H1 (cell line): Measurements from ENCODE around the gene GUCY1A2. TPM values are rescaled to one million over a fixed set of nuclear protein-coding genes. Genes with fewer than 3 reads are reported as not detected.

Source experiments
- CTCF ChIA-PET: fragments of 300-600 bp; sonication (Branson Sonifier 250); formaldehyde crosslinking; loops from one replicate; lab custom pipeline; 2021; ENCODE audit not compliant: partially characterized antibody; lab: Charles Lee
- POLR2A ChIA-PET: fragments of 300-600 bp; sonication (Branson Sonifier 250); formaldehyde crosslinking; loops from one replicate; lab custom pipeline; 2021; ENCODE audit warnings: inconsistent platforms; ENCODE audit not compliant: partially characterized antibody; lab: Charles Lee
- DNase-seq, 2 experiments: peaks; one replicate each; pipeline versions ENCODE4 v3.0.0 to v3.0.0-alpha.2; 2010 to 2022; ENCODE audit warnings: low spot score in 2 of 2, low read depth in 1 of 2, mixed read lengths in 1 of 2
- FAIRE-seq: peaks from 2 replicates; lab custom pipeline; 2011; peaks lifted over from hg19 to GRCh38; lab: Jason Lieb, UNC
- H2AFZ ChIP-seq: 2 replicates; pipeline ENCODE4 v1.8.1; 2012; ENCODE audit warnings: low read length, inconsistent platforms
- H2AK5ac ChIP-seq: 2 replicates; pipeline ENCODE4 v1.6.1; 2013; ENCODE audit warnings: low read depth, low read length
- H2BK120ac ChIP-seq: replicated peaks from 2 replicates; pipeline ENCODE3; 2013; ENCODE audit warnings: low read depth, low read length, inconsistent platforms
- H2BK12ac ChIP-seq: 2 replicates; pipeline ENCODE4 v1.6.1; 2013; ENCODE audit warnings: low read depth, low read length
- H2BK15ac ChIP-seq: 2 replicates; pipeline ENCODE4 v1.6.1; 2013; ENCODE audit warnings: low read length
- H2BK20ac ChIP-seq: 2 replicates; pipeline ENCODE4 v1.6.1; 2013; ENCODE audit warnings: low read length
- H2BK5ac ChIP-seq: 2 replicates; pipeline ENCODE4 v1.6.1; 2013; ENCODE audit warnings: low read depth, low read length
- H3K14ac ChIP-seq: 2 replicates; pipeline ENCODE4 v1.6.1; 2013; ENCODE audit warnings: inconsistent platforms; ENCODE audit not compliant: insufficient read length
- H3K18ac ChIP-seq: 2 replicates; pipeline ENCODE4 v1.6.1; 2013; ENCODE audit warnings: low read length; ENCODE audit errors: extremely low read depth
- H3K23ac ChIP-seq: 2 replicates; pipeline ENCODE4 v1.6.1; 2013; ENCODE audit warnings: inconsistent platforms; ENCODE audit not compliant: insufficient read length
- H3K23me2 ChIP-seq: 2 replicates; pipeline ENCODE4 v1.6.1; 2013; ENCODE audit warnings: low read depth, low read length
- H3K27ac ChIP-seq: 2 replicates; pipeline ENCODE4 v1.6.1; 2011; ENCODE audit warnings: low read depth, low read length, inconsistent platforms
- H3K27me3 ChIP-seq, 4 experiments: replicated peaks in 1 of 4; 1 replicate in 1 of 4; 2 replicates in 3 of 4; pipeline versions ENCODE4 v1.6.1 to v1.8.1; 2011 to 2013; ENCODE audit warnings: low read length in 3 of 4, mild to moderate bottlenecking in 3 of 4, inconsistent platforms in 2 of 4, mixed read lengths in 2 of 4, moderate library complexity in 1 of 4; ENCODE audit not compliant: control insufficient read depth in 3 of 4, insufficient read depth in 3 of 4; ENCODE audit errors: extremely low read depth in 1 of 4
- H3K36me3 ChIP-seq, 4 experiments: 2 replicates each; pipeline versions ENCODE4 v1.6.1 to v1.8.1; 2011 to 2013; ENCODE audit warnings: mild to moderate bottlenecking in 4 of 4, low read length in 3 of 4, moderate library complexity in 2 of 4, control low read depth in 1 of 4, inconsistent platforms in 1 of 4; ENCODE audit not compliant: insufficient read depth in 4 of 4, control insufficient read depth in 2 of 4
- H3K4ac ChIP-seq: replicated peaks from 2 replicates; pipeline ENCODE3; 2013; ENCODE audit warnings: low read length, low read depth, mixed read lengths, inconsistent platforms; ENCODE audit not compliant: insufficient read length
- H3K4me1 ChIP-seq, 4 experiments: replicated peaks in 1 of 4; 1 replicate in 1 of 4; 2 replicates in 3 of 4; pipeline versions ENCODE4 v1.6.1 to v1.8.1; 2011 to 2013; ENCODE audit warnings: low read length in 3 of 4, inconsistent platforms in 2 of 4, mixed read lengths in 1 of 4; ENCODE audit not compliant: insufficient read depth in 4 of 4, control insufficient read depth in 3 of 4
- H3K4me2 ChIP-seq, 2 experiments: 2 replicates each; pipeline versions ENCODE4 v1.6.1 to v1.8.1; 2011 to 2013; ENCODE audit warnings: low read depth in 2 of 2, low read length in 2 of 2, control low read depth in 1 of 2, inconsistent platforms in 1 of 2, mild to moderate bottlenecking in 1 of 2; ENCODE audit not compliant: insufficient read depth in 1 of 2
- H3K4me3 ChIP-seq, 4 experiments: fragments of 200-600, 300-600 bp in 1 of 4; sonication (generic), shearing (Covaris generic), sonication (Bioruptor Twin) in 1 of 4; 2 replicates each; pipeline versions ENCODE4 v1.5.1 to v1.8.1; 2011 to 2016; ENCODE audit warnings: low read length in 4 of 4, low read depth in 3 of 4, control low read depth in 2 of 4, inconsistent platforms in 2 of 4, mild to moderate bottlenecking in 2 of 4, mixed read lengths in 1 of 4, moderate library complexity in 1 of 4; ENCODE audit not compliant: insufficient read depth in 2 of 4; ENCODE audit errors: extremely low read depth in 1 of 4
- H3K56ac ChIP-seq: replicated peaks from 2 replicates; pipeline ENCODE3; 2013; ENCODE audit warnings: low read depth, mild to moderate bottlenecking, mixed read lengths, low read length, inconsistent platforms; ENCODE audit not compliant: insufficient read length
- H3K79me1 ChIP-seq: 2 replicates; pipeline ENCODE4 v1.6.1; 2013; ENCODE audit warnings: low read depth, low read length, control low read depth
- H3K79me2 ChIP-seq, 2 experiments: 2 replicates each; pipeline versions ENCODE4 v1.6.1 to v1.8.1; 2012 to 2013; ENCODE audit warnings: low read length in 2 of 2, mild to moderate bottlenecking in 2 of 2, inconsistent platforms in 1 of 2; ENCODE audit not compliant: insufficient read depth in 2 of 2, control insufficient read depth in 1 of 2
- H3K9ac ChIP-seq, 4 experiments: replicated peaks in 1 of 4; 1 replicate in 1 of 4; 2 replicates in 3 of 4; pipeline versions ENCODE4 v1.6.1 to v1.8.1; 2011 to 2013; ENCODE audit warnings: low read depth in 3 of 4, low read length in 3 of 4, control low read depth in 2 of 4, mild to moderate bottlenecking in 2 of 4, moderate library complexity in 2 of 4, inconsistent platforms in 1 of 4; ENCODE audit errors: extremely low read depth in 1 of 4
- H3K9me3 ChIP-seq, 2 experiments: 2 replicates each; pipeline versions ENCODE4 v1.6.1 to v1.8.1; 2012 to 2013; ENCODE audit warnings: mild to moderate bottlenecking in 2 of 2, moderate library complexity in 2 of 2, control low read depth in 1 of 2, inconsistent platforms in 1 of 2, low read depth in 1 of 2, low read length in 1 of 2, mixed read lengths in 1 of 2; ENCODE audit not compliant: insufficient read depth in 2 of 2
- H4K20me1 ChIP-seq, 2 experiments: replicated peaks in 1 of 2; 2 replicates each; pipeline versions ENCODE3 to v1.8.1; 2011 to 2013; ENCODE audit warnings: inconsistent platforms in 2 of 2, low read length in 2 of 2, mild to moderate bottlenecking in 1 of 2; ENCODE audit not compliant: insufficient read depth in 2 of 2, control insufficient read depth in 1 of 2
- H4K5ac ChIP-seq: 2 replicates; pipeline ENCODE4 v1.6.1; 2013; ENCODE audit warnings: low read length, low read depth, mixed read lengths, inconsistent platforms; ENCODE audit not compliant: insufficient read length
- H4K8ac ChIP-seq: 2 replicates; pipeline ENCODE4 v1.8.0; 2013; ENCODE audit warnings: mild to moderate bottlenecking, moderate library complexity, low read length, inconsistent platforms; ENCODE audit not compliant: insufficient read depth; ENCODE audit errors: extremely low read depth
- H4K91ac ChIP-seq: replicated peaks from 2 replicates; pipeline ENCODE3; 2013; ENCODE audit warnings: low read length, mixed read lengths, inconsistent platforms; ENCODE audit not compliant: insufficient read length
- CBX5 ChIP-seq: fragments of 300-800, 300-1000 bp; sonication (generic); IDR thresholded peaks from 2 replicates; pipeline ENCODE4 v1.7.1; 2016; ENCODE audit warnings: antibody characterized with exemption, low read length, low read depth
- EGR1 ChIP-seq: IDR thresholded peaks from 2 replicates; pipeline ENCODE4 v1.6.1; 2011; ENCODE audit warnings: low read depth, low read length, borderline replicate concordance
- JUND ChIP-seq: IDR thresholded peaks from 2 replicates; pipeline ENCODE4 v1.6.1; 2011; ENCODE audit warnings: mild to moderate bottlenecking, improper control_type of control experiment, low read length
- KDM1A ChIP-seq: fragments of 200-600, 300-600 bp; sonication (generic); IDR thresholded peaks from 2 replicates; pipeline ENCODE4 v1.7.1; 2016; ENCODE audit warnings: mild to moderate bottlenecking, low read length, borderline replicate concordance
- POLR2AphosphoS5 ChIP-seq: IDR thresholded peaks from 2 replicates; pipeline ENCODE4 v1.6.1; 2011; ENCODE audit warnings: low read depth, low read length
- RBBP5 ChIP-seq: IDR thresholded peaks from 2 replicates; pipeline ENCODE4 v1.7.1; 2012; ENCODE audit warnings: low read depth, mild to moderate bottlenecking, inconsistent platforms, low read length, moderate library complexity, borderline replicate concordance
- SP1 ChIP-seq: IDR thresholded peaks from 2 replicates; pipeline ENCODE4 v1.6.1; 2011; ENCODE audit warnings: low read depth, low read length
- WGBS, 2 experiments: shearing (Covaris generic) in 1 of 2; methylation state at CpG; one replicate each; pipeline versions ENCODE4 v1.1.6 to v1.1.7; 2013 to 2015; ENCODE audit warnings: low lambda C conversion rate in 2 of 2, mixed read lengths in 2 of 2, inconsistent platforms in 1 of 2, low coverage in 1 of 2, missing lambda C conversion rate in 1 of 2; ENCODE audit not compliant: insufficient replicate concordance in 2 of 2, insufficient coverage in 1 of 2, insufficient read length in 1 of 2; ENCODE audit errors: extremely low coverage in 1 of 2, missing lambda C conversion rate in 1 of 2; 5-methylcytosine and 5-hydroxymethylcytosine counted together
- polyA plus RNA-seq, 7 experiments: library from polyadenylated mRNA; depleted of rRNA in 3 of 7; stranded (reverse) in 5 of 7; unstranded in 2 of 7; fragments of >200 nt in 5 of 7; fragments of 200-250 nt in 2 of 7; gene quantifications; 1 replicate in 5 of 7; 2 replicates in 1 of 7; 4 replicates in 1 of 7; pipeline versions ENCODE4 v1.2.1 to v1.2.3, GENCODE V29; 2011 to 2013; ENCODE audit warnings: missing spikeins in 2 of 7, mixed read lengths in 2 of 7
- total RNA-seq: library from RNA; stranded (reverse); fragmentation: NEBNext Ultra II Directional; extraction: Animal tissue kit (Norgen Biotek cat#: 25700); gene quantifications from 2 replicates; pipeline ENCODE4 v1.2.1, GENCODE V29; 2021

GUCY1A2 gene
- total and polyA plus RNA-seq, 2 of the 8 experiments (the other 6 are each of a cell fraction or from before 2014, with no cell fraction given), result 0.11 to 1.9 TPM

GRCh38 chr11:106787454-106787853 lies 230.8 kb downstream of the GUCY1A2 start:
- Histone ChIP-seq H3K18ac (no peak overlapping the region), H3K27ac (no peak overlapping the region), H3K4me2 (no peak overlapping the region), H3K79me2 (no peaks in the 10 kb centered on the region), H4K20me1 (no peaks in the 10 kb centered on the region), H2BK120ac (no peak overlapping the region), H3K79me1 (no peaks in the 10 kb centered on the region), H3K14ac (no peak overlapping the region), H2BK20ac (no peak overlapping the region), H3K9ac (no peak overlapping the region), H3K56ac (no peak overlapping the region), H4K5ac (no peak overlapping the region), H2AFZ (no peak overlapping the region), H3K4me3 (no peak overlapping the region), H3K4me1 (no peaks in the 10 kb centered on the region), H3K9me3 (0 out of 4 replicates have a peak, but pooled peaks cover 0 to 4% of the 10 kb centered on the region in 2 experiments), H3K4ac (no peak overlapping the region), H3K27me3 (no peaks in the 10 kb centered on the region), H2AK5ac (no peak overlapping the region), H3K23ac (no peak overlapping the region), H2BK5ac (no peak overlapping the region), H3K23me2 (no peaks in the 10 kb centered on the region), H2BK15ac (no peak overlapping the region), H2BK12ac (no peak overlapping the region), H4K8ac (no peak overlapping the region), H3K36me3 (no peaks in the 10 kb centered on the region), H4K91ac (no peak overlapping the region)
- ChIA-PET CTCF (interaction anchor here (0.6 kb wide), 1 partner anchor 67 kb away, joined by 3 read pairs; no protein-coding TSS in a partner anchor), POLR2A (no interaction called here)
- no peak for TF ChIP-seq EGR1
- TF ChIP-seq JUND, result no peak
- TF ChIP-seq RBBP5, result no peak
- TF ChIP-seq SP1, result no peak
- TF ChIP-seq POLR2AphosphoS5, result no peak
- TF ChIP-seq CBX5, result no peak
- no peak for TF ChIP-seq KDM1A
- DNase-seq (no peak), FAIRE-seq (no peak)
- 100% methylated on average over 1 of the region's 1 CpG; no CpG with 5 or more reads in 1 of the 2 experiments for WGBS, 2 experiments
